Type B pancreatic cell (in vitro differentiated cells): ENCODE measurements around the gene EPHA4. TPM values are rescaled to one million over a fixed set of nuclear protein-coding genes. Genes with fewer than 3 reads are reported as not detected.

Source experiments
- DNase-seq: peaks from one replicate; pipeline ENCODE4 v3.0.0; 2021; ENCODE audit warnings: mixed read lengths; ENCODE audit not compliant: unreplicated experiment; ENCODE audit errors: extremely low spot score
- H3K27ac Mint-ChIP-seq: 2 replicates; pipeline ENCODE4 v1.8.0; 2021; ENCODE audit warnings: mild to moderate bottlenecking, mixed read lengths
- H3K27me3 Mint-ChIP-seq: 2 replicates; pipeline ENCODE4 v1.8.0; 2021; ENCODE audit warnings: mixed read lengths
- H3K36me3 Mint-ChIP-seq: 2 replicates; pipeline ENCODE4 v1.8.0; 2021; ENCODE audit warnings: mixed read lengths
- H3K4me1 Mint-ChIP-seq: one replicate; pipeline ENCODE4 v1.8.0; 2021; ENCODE audit warnings: mixed read lengths; ENCODE audit not compliant: unreplicated experiment
- H3K4me3 Mint-ChIP-seq: 2 replicates; pipeline ENCODE4 v1.8.0; 2021; ENCODE audit warnings: mild to moderate bottlenecking, mixed read lengths
- H3K9me3 Mint-ChIP-seq: 2 replicates; pipeline ENCODE4 v1.8.0; 2021; ENCODE audit warnings: mixed read lengths
- total RNA-seq: library from RNA; stranded (reverse); gene quantifications from 2 replicates; pipeline ENCODE4 v1.2.1, GENCODE V29; 2021; ENCODE audit warnings: low replicate concordance
- TF ChIP-seq, protein P1 (sequence below): fragments of 200-600 bp; sonication (generic); conservative IDR thresholded peaks from 2 replicates; pipeline ENCODE4 v1.5.0; 2021; ENCODE audit warnings: antibody characterized with exemption, mild to moderate bottlenecking

Gene EPHA4
- total RNA-seq, 1 donor from 2014 or later, result 78.3 TPM

DNA sequence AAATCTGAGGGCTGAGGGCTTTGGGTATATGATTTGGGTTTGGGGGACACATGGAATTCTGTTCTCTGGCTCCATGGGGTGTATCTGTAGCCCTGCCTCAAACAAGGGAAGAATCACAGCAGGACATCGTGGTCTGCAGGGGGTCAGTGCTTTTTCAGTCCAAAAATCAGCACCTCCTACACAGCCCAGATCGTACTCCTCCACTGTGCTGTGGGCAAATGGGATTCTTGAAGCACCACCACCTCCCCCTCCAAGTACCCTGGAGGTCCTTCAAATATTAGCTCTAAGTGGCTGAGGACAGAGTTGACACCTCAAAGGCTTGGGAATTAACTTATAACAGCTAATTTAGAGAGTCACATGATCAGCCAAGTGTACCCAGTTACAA lies 41.5 kb downstream of the EPHA4 start:
- no peak overlapping the region for H3K27ac Mint-ChIP-seq
- no peak for DNase-seq
- TF ChIP-seq, protein P1, sequence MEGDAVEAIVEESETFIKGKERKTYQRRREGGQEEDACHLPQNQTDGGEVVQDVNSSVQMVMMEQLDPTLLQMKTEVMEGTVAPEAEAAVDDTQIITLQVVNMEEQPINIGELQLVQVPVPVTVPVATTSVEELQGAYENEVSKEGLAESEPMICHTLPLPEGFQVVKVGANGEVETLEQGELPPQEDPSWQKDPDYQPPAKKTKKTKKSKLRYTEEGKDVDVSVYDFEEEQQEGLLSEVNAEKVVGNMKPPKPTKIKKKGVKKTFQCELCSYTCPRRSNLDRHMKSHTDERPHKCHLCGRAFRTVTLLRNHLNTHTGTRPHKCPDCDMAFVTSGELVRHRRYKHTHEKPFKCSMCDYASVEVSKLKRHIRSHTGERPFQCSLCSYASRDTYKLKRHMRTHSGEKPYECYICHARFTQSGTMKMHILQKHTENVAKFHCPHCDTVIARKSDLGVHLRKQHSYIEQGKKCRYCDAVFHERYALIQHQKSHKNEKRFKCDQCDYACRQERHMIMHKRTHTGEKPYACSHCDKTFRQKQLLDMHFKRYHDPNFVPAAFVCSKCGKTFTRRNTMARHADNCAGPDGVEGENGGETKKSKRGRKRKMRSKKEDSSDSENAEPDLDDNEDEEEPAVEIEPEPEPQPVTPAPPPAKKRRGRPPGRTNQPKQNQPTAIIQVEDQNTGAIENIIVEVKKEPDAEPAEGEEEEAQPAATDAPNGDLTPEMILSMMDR, result no peak
- H3K4me1 Mint-ChIP-seq, result peaks cover 50% of the 10 kb centered on the region
- peaks cover 6% of the 10 kb centered on the region for H3K27me3 Mint-ChIP-seq
- peaks cover 4% of the 10 kb centered on the region for H3K9me3 Mint-ChIP-seq
- no peak overlapping the region for H3K4me3 Mint-ChIP-seq
- peaks cover 21% of the 10 kb centered on the region for H3K36me3 Mint-ChIP-seq

DNA sequence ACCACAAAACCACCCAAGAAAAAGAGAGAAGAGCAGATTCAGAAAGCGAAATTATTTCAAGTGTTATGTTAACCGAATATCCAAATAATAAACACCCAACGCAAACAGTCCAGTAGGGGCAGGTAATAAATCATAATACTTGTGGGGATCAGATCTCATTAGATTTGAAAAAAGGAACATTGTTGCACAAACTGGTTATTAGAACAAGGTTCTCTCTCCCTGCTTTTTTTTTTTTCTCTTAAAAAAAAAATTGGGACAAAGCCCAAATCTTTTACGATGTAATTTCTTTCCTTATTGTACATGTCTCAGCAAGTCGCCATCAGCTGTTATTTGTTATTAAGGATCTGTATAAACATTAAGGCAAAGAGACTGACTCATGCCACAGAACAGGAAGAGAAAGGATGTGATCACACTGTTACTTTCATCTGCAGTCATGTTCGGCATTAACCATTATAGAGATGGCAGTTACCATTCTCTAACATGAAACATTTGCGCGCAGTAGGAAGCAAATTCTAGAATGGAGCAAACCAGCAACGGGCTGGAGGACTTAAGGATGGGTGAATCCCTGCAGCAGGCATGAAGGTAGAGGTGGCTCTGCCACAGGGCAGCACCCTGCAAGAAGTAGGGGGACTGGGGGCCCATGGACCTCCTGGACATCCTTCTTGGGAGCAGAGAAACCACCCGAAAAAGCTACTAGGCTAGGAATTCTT lies 42.0 kb downstream of the EPHA4 start:
- peaks cover 48% of the 10 kb centered on the region for H3K4me1 Mint-ChIP-seq

DNA sequence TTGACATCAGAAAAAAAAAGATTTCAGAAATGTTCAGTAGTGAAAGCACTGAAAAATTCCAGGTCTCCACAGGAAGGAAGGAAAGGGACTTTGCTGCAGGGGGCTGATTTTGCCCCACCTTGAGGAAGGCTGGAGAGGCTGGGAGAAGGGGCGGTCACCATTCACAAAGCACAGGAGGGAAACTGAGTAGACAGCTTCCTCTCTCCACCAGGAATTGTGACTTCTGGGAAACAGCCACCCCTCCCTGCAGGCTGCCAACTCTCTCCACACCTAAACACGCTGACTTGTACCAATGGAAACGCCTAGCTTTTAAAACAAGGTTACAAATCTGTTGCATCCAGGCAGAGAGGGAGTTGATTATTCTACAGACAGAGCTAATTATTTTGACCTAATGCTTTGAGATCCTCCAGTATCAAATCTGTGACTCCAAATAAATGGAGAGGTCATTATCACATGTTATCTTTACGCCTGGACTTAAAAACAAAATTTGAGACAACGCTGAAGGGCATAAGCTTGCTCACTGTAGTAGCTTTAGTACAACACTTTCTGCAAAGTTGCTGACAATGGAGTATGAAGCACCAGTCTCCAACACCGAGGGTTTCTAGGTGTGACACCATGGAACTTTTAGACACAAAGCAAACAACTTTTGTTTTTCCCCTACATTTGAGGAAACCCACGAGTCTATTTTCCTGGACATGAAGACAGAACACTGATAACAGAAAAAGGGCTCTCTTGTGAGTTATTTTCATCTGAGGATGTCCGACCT lies 42.7 kb downstream of the EPHA4 start:
- Mint-ChIP-seq H3K9me3 (peaks cover 4% of the 10 kb centered on the region), H3K4me3 (peak overlapping the region; percentile 1), H3K36me3 (peaks cover 17% of the 10 kb centered on the region), H3K4me1 (peaks cover 48% of the 10 kb centered on the region), H3K27ac (peak overlapping the region; percentile 21), H3K27me3 (peaks cover 6% of the 10 kb centered on the region)
- TF ChIP-seq, protein P1, result no peak
- no peak for DNase-seq

More for the DNA sequence above, 42.0 kb downstream of the EPHA4 start:
- Mint-ChIP-seq H3K27ac (peak overlapping the region; percentile 21), H3K4me3 (peak overlapping the region; percentile 13), H3K9me3 (peaks cover 4% of the 10 kb centered on the region), H3K36me3 (peaks cover 16% of the 10 kb centered on the region), H3K27me3 (peaks cover 6% of the 10 kb centered on the region)
- DNase-seq, result no peak
- TF ChIP-seq, protein P1, result no peak

DNA sequence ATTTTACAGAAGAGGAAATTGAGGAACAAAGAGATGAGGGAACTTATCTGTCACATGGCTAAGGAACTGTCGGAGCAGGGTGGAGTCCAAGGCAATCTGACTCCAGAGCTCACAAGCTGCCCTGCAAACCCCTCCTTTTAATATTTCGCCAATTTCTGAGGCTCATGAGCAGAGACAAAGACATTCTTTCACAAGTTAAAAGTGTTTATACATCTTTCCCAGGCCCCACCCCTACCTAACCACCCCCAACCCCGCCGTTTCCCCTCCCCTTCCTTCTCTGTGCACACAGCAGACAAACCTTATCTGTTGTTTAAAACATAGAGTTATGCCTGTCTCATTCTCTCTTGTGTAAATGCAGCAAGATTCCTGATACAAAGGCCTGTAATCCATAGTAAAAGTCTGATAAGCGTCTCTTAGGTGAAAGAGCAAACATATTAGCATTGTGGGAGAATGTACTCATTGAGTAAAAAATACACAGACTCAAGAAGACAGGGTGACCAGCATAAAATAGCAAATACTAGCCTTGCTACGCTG lies 44.3 kb downstream of the EPHA4 start:
- Mint-ChIP-seq H3K36me3 (peaks cover 19% of the 10 kb centered on the region), H3K4me1 (peaks cover 43% of the 10 kb centered on the region), H3K4me3 (peak overlapping the region; percentile 40), H3K27me3 (peaks cover 4% of the 10 kb centered on the region), H3K27ac (peak overlapping the region; percentile 58), H3K9me3 (no peaks in the 10 kb centered on the region)
- TF ChIP-seq, protein P1, result no peak
- DNase-seq, result no peak

DNA sequence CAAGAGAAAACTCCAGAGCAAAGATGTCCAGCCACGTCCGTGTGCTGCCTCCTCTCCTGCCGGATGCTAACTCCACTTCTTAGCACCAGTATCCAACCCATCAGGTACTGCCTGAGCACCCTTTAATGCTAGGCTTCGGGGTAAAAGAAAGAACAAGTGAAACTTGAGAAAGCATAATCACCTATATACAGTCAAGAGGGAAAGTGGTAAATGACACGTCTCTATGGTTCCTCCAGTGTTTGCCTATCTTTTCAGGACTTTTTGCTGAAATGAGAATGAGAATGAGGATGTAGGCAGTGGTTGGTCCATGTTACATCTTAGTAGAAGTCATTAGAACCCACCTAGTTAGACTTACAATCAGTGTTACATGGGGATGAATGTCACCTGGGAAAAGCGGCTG lies 47.9 kb downstream of the EPHA4 start:
- Mint-ChIP-seq H3K4me3 (no peak overlapping the region), H3K36me3 (peaks cover 24% of the 10 kb centered on the region), H3K4me1 (peaks cover 40% of the 10 kb centered on the region), H3K27ac (no peak overlapping the region), H3K27me3 (no peaks in the 10 kb centered on the region), H3K9me3 (no peaks in the 10 kb centered on the region)
- no peak for DNase-seq
- TF ChIP-seq, protein P1, result no peak
